Esophagus squamous epithelium (tissue), 4 donors: ENCODE measurements around the gene KCNH1.

ENCODE experiments used
- CTCF ChIP-seq, 6 experiments: fragments of 450-650 bp in 4 of 6; fragments of 200-600 bp in 2 of 6; sonication (generic) in 2 of 6; IDR thresholded peaks; one replicate each; pipeline ENCODE4 v1.5.1; 2016 to 2019; ENCODE audit warnings: antibody characterized with exemption in 6 of 6, mild to moderate bottlenecking in 4 of 6, moderate library complexity in 4 of 6
- POLR2A ChIP-seq, 4 donors: fragments of 450-650 bp; IDR thresholded peaks; one replicate each; pipeline ENCODE4 v1.6.1; 2017; ENCODE audit warnings: antibody characterized with exemption in 4 of 4, mild to moderate bottlenecking in 4 of 4, moderate library complexity in 3 of 4

GRCh38 chr1:210697185-210697584 is 436.8 kb downstream of the KCNH1 start:
- no peak for TF ChIP-seq CTCF (IDR thresholded peaks at IDR 0.05)
- no peak for TF ChIP-seq POLR2A (IDR thresholded peaks at IDR 0.05)
